HG03039 (cell line): ENCODE results near the gene BTBD9.

ENCODE experiments used
- ATAC-seq: cut with Tn5 transposase; IDR thresholded peaks from one replicate; pipeline ENCODE4 v1.9.1; 2021; ENCODE audit warnings: mild to moderate bottlenecking, moderate library complexity; ENCODE audit not compliant: unreplicated experiment

BTBD9 gene

GRCh38 chr6:38156818-38157565, 482.7 kb downstream of the BTBD9 start:
- no peak for ATAC-seq

GRCh38 chr6:38155621-38156204, 484.0 kb downstream of the BTBD9 start:
- no peak for ATAC-seq

- ATAC-seq = no peak
Measured at GRCh38 chr6:38155144-38155543, 484.6 kb downstream of the BTBD9 start.

GRCh38 chr6:38154731-38155130, 485.0 kb downstream of the BTBD9 start:
- ATAC-seq = no peak

- no peak for ATAC-seq
Measured at GRCh38 chr6:38153798-38154345, 485.9 kb downstream of the BTBD9 start.

GRCh38 chr6:38153076-38153797, 486.5 kb downstream of the BTBD9 start:
- no peak for ATAC-seq

GRCh38 chr6:38152620-38153019, 487.1 kb downstream of the BTBD9 start:
- no peak for ATAC-seq

- no peak for ATAC-seq
Measured at GRCh38 chr6:38151580-38152500, 487.9 kb downstream of the BTBD9 start.

GRCh38 chr6:38150681-38151296, 488.9 kb downstream of the BTBD9 start:
- no peak for ATAC-seq

GRCh38 chr6:38150021-38150420, 489.7 kb downstream of the BTBD9 start:
- no peak for ATAC-seq

GRCh38 chr6:38149531-38149930, 490.2 kb downstream of the BTBD9 start:
- no peak for ATAC-seq

- no peak for ATAC-seq
Measured at GRCh38 chr6:38148606-38149005, 491.1 kb downstream of the BTBD9 start.

- no peak for ATAC-seq
Measured at GRCh38 chr6:38146734-38147027, 493.0 kb downstream of the BTBD9 start.

GRCh38 chr6:38146021-38146733, 493.6 kb downstream of the BTBD9 start:
- no peak for ATAC-seq

GRCh38 chr6:38144365-38144945, 495.3 kb downstream of the BTBD9 start:
- ATAC-seq = no peak

GRCh38 chr6:38143191-38144150, 496.3 kb downstream of the BTBD9 start:
- ATAC-seq = no peak

- ATAC-seq = no peak
Measured at GRCh38 chr6:38142178-38142902, 497.4 kb downstream of the BTBD9 start.

- no peak for ATAC-seq
Measured at GRCh38 chr6:38141716-38142115, 498.0 kb downstream of the BTBD9 start.
